ENCODE results near the gene FOXP1.

Gene FOXP1

DNA sequence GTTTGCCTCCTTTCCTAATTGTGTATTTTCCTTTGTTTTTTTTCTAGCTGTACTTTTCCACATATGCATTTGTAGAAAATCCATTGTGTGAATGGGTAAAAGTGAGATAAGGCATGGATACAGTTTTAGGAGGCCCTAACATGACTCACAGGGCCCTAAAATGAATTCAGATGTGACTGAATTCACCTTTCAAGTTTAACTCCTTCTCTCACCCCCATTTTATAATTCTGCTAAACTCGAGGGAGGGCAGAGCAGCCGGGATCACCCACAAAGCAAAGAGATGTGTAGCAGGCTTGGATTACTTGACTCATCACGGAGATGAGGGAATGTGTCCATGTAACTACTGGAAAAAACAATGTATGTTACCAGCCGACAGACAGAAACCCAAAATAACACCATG, 59.9 kb downstream of the FOXP1 start:
- TF ChIP-seq, protein P1, sequence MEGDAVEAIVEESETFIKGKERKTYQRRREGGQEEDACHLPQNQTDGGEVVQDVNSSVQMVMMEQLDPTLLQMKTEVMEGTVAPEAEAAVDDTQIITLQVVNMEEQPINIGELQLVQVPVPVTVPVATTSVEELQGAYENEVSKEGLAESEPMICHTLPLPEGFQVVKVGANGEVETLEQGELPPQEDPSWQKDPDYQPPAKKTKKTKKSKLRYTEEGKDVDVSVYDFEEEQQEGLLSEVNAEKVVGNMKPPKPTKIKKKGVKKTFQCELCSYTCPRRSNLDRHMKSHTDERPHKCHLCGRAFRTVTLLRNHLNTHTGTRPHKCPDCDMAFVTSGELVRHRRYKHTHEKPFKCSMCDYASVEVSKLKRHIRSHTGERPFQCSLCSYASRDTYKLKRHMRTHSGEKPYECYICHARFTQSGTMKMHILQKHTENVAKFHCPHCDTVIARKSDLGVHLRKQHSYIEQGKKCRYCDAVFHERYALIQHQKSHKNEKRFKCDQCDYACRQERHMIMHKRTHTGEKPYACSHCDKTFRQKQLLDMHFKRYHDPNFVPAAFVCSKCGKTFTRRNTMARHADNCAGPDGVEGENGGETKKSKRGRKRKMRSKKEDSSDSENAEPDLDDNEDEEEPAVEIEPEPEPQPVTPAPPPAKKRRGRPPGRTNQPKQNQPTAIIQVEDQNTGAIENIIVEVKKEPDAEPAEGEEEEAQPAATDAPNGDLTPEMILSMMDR (IDR thresholded peaks at IDR 0.05; ENCODE audit: low read depth, low read length) = no peak
- Histone ChIP-seq H3K4me3 (ENCODE audit: low read depth, low read length) (no peak overlapping the region), H3K27me3 (ENCODE audit: insufficient read depth, low read depth, severe bottlenecking) (no peaks in the 10 kb centered on the region), H3K27ac (no peak overlapping the region), H3K9me3 (ENCODE audit: severe bottlenecking) (no peaks in the 10 kb centered on the region), H3K36me3 (no peaks in the 10 kb centered on the region)
- no peak for DNase-seq

DNA sequence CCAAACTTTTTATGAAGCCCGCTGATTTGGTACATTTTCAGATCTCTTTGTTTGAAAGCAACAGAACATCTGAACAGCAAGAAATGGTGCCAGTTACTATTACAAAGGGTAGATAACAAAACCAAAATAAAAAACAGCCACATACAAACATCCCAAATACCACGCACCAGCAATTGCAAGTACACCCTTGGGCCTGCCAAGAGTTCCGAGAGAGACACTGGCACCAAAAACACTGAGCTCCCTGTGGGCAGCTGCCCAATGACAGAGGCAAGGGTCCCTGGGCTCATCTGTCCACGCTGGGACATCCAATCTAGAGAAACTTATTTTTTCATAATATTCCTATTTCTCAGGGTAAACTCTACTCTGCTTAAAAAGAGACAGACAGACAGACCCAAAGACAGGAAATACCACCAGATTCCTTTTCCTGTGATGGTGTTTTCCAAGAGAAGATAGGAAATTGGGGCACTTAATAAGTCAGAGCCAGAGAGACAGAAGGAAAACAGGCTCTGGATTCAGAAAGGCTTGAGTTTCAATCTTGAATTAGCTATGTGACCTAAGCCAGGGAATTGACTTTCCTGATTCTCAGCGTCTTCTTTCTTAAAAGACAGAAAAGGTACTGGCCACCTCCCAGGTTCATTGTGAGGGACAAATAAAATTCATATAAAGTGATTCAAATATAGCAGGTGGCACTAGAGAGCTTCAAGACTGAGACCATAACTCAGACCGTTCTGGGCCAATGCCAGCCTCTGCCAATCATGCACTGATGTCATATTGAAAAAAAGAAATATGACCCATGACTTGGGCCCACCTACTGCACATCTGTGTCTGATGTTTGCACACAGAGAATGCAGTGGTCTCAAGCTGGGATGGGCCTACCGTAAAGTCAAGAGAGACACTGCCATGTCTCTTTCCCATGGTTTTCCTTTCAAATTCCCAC, 61.3 kb downstream of the FOXP1 start:
- Histone ChIP-seq H3K27ac (no peak overlapping the region), H3K9me3 (ENCODE audit: severe bottlenecking) (no peaks in the 10 kb centered on the region), H3K27me3 (ENCODE audit: insufficient read depth, low read depth, severe bottlenecking) (no peaks in the 10 kb centered on the region), H3K4me3 (ENCODE audit: low read depth, low read length) (no peak overlapping the region), H3K36me3 (no peaks in the 10 kb centered on the region)
- DNase-seq = no peak
- TF ChIP-seq, protein P1 (IDR thresholded peaks at IDR 0.05; ENCODE audit: low read depth, low read length) = no peak

DNA sequence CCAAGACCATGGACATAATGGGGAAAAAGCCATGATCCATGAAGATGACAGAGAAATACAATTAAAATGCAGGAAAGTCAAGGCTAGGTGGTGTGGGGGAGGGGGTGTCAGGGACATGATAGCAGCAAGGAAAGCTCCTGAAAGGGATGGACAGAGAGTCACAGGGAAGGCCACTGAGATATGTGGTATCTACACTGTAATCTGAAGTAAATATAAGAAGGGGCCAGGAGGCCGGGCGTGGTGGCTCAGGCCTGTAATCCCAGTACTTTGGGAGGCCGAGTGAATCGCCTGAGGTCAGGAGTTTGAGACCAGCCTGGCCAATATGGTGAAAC, 62.5 kb downstream of the FOXP1 start:
- no peak for DNase-seq
- TF ChIP-seq, protein P1 (IDR thresholded peaks at IDR 0.05; ENCODE audit: low read depth, low read length) = no peak
- no peaks in the 10 kb centered on the region for H3K36me3 ChIP-seq

DNA sequence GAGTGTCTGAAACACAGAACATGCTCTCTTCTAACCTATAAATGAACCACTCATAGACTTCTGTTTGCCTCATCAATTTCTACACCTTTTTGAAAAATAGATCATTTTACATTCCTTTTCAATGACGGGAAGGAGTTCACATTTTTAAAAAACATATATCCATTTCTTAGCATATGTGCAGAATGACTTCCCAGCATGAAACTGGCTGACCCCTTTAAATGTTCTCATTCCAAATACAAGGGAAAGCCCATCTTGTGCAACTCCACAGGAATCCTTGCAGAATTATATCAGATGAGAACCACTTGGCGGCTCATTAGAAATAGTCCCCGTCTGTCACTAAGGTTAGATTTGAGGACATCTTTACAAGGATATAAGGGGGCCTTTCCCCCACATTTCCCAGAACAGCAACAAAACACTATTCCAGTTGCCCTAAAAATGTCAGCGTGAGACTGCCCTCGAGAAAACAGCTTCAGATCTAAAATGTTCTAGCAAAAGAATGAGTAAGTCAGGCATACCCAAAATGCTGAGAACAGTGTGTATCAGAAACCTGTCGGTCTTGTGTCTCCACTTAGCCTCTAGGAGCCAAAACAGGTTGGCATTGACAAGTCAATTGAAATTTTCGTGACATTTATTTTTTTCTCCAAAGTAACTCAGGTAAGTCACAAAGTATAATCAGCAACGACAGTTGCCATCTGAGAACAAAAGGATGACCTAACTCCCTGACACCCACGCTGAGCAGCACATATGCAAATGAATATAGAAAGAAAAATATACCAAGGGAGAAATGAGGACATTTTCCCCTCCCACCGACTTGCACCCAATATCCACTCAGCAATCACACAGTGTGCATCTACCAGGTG, 63.1 kb downstream of the FOXP1 start:
- DNase-seq = no peak
- H3K36me3 ChIP-seq = no peaks in the 10 kb centered on the region
- no peaks in the 10 kb centered on the region for H3K27me3 ChIP-seq (ENCODE audit: insufficient read depth, low read depth, severe bottlenecking)
- H3K4me3 ChIP-seq (ENCODE audit: low read depth, low read length) = no peak overlapping the region
- no peak overlapping the region for H3K27ac ChIP-seq
- no peaks in the 10 kb centered on the region for H3K9me3 ChIP-seq (ENCODE audit: severe bottlenecking)
- TF ChIP-seq, protein P1 (IDR thresholded peaks at IDR 0.05; ENCODE audit: low read depth, low read length) = no peak

More for the DNA sequence above, 62.5 kb downstream of the FOXP1 start:
- Histone ChIP-seq H3K27ac (no peak overlapping the region), H3K9me3 (ENCODE audit: severe bottlenecking) (no peaks in the 10 kb centered on the region), H3K4me3 (ENCODE audit: low read depth, low read length) (no peak overlapping the region), H3K27me3 (ENCODE audit: insufficient read depth, low read depth, severe bottlenecking) (no peaks in the 10 kb centered on the region)

DNA sequence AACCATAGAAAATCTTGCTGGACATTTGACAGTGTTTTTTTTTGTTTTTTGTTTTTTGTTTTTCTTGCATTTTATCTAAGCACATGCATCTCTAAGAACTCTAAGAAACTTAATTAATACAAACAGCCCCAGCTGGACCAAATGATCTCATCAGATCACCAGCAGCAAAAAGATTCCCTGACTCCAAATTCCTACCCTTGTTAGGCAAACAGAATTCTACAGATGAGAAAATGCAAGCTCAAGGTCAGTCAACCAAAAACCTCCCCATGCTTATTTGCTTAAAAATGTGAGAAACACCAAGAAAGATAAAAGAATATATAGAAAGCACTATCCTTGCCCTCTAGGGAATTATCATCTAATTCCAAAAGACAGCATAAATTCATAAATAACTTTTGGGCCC, 65.4 kb downstream of the FOXP1 start:
- Histone ChIP-seq H3K9me3 (ENCODE audit: severe bottlenecking) (no peaks in the 10 kb centered on the region), H3K36me3 (no peaks in the 10 kb centered on the region), H3K27me3 (ENCODE audit: insufficient read depth, low read depth, severe bottlenecking) (no peaks in the 10 kb centered on the region), H3K4me3 (ENCODE audit: low read depth, low read length) (no peak overlapping the region), H3K27ac (no peak overlapping the region)
- no peak for DNase-seq
- TF ChIP-seq, protein P1 (IDR thresholded peaks at IDR 0.05; ENCODE audit: low read depth, low read length) = no peak

Data from WERI-Rb-1 (cell line).